Middle frontal gyrus (tissue), 1 donor: Measurements from ENCODE around the gene PIGM.

Source experiments
- DNase-seq: peaks from one replicate; pipeline ENCODE4 v3.0.0-alpha.2; 2015; ENCODE audit warnings: low spot score; ENCODE audit errors: extremely low spot score

Gene PIGM

DNA sequence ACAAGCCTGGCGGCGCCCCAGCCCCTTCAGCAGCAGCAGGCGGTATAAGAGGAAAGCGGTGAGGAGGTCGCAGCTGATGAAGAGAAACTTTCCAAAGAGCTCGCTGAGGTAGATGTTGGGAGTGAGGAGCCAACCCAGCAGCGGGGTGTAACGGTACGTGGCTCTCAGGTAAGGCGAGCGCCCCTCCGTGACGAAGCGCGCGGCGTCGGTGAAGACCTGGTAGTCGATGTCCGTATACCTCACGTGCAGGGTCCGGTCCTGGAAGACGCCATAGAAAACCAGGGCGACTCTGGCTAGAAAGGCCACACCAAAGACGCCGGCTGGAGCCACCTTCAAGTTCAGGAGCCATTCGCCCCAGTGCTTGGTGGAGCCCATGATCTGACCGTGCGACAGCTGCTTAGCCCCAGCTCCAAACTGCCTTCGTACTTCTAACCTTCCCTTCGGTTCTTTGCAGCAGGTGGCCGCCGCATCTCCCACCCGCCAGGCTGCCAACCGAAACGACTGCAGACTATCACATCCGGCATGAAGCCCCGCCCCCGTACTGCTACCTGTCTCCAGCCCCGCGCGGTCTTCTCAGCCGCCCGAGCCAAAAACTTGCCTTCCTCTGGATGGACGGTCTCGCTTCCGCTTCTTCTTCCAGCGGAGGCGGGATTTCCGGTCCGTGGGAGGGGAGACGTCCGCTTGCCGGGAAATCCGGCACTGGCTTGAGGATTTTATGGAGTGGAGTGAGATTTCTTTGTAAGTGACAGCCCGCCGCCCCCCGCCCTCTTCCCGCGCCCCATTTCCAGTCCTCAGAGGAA, at the start of gene PIGM:
Gene PIGM (minus strand): TSS at position 626 of the 800 bp plus-strand sequence. CDS start 251 bp downstream, at position 375.
- peak; percentile 90 for DNase-seq

DNA sequence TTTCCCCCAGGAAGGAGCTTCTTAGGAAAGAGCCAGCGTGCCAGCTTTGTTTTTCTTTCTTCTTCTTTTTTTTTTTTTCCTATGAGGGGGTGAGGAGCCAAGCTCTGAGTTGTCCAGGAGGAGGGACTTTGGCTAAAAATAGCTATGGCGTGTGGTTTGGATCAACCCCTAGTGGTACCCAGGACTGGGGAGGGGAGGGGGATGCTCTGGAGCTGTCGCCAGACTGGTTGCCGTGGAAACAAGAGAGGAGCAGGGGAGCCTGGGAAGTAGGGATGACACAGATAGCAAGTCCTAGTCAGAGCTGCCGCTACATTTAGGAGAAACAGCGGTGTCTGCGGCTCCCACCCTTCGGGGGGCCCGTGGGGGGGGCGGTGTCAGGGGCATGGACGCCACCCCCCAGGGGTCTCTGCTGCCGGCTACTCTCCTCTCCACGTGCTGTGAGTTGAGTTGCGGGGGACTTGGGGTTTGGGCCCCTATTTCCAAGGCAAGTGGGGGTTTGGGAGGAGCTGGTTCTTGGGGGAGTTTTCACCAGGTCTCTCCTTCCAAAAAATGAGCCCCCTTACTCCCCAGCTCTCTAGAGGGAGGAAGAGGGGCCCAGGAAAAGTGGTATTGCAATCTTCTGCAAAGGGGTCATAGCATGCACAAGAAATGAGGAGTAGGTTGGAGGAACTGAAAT, 49.6 kb upstream of the PIGM start, which contains the start of gene KCNJ9:
Gene KCNJ9 (plus strand): TSS at position 278 of the 676 bp plus-strand sequence. CDS start 2,493 bp downstream, outside the sequence.
- DNase-seq, result peak; percentile 74

DNA sequence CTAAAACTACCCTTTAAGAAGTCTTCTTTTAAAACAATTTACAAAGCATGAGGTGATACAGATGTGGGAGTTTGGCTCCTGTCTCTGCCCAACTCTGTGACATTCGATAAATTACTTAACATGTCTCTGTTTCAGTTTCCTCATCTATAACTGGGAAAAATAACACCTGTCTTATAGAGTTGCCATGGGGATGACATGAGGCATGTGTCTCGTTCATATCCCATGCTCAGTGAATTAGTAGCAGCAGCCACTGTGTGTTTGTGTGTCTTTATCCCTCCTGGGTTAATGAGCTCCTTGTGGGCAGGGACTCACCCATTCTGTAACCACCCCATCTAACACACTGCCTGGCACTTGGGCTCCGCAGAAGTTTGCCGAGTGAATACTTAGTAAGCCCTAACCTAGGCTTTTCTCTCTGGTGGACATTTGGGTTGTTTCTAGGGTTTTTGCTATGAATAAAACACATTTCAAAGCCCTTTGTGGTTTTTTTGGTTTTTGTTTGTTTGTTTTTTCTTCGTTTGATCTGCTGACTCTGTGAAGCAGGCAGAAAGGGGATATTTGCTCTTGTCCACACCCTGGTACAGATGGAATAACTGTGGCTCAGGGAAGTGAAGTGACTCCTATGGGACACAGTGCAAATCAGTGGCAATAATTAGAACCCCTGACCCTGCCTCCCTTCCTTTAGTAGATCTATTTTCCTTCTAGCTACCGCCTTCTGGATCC, 48.8 kb upstream of the PIGM start:
- DNase-seq, result no peak

DNA sequence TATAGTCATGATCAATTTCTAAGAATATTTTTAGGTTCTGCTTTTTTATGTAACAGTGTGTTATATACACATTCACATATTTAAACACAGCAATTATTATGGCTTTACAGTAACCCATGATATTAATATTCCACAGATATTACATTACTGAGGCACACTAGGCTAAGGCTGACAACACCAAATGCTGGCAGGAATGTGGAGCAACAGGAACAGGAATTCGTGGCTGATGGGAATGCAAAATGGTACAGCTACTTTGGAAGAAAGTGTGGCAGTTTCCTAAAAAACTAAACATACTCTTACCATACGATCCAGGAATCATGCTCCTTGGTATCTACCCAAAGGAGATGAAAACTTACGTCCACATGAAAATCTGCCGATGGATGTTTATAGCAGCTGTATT, 47.7 kb upstream of the PIGM start:
- no peak for DNase-seq

DNA sequence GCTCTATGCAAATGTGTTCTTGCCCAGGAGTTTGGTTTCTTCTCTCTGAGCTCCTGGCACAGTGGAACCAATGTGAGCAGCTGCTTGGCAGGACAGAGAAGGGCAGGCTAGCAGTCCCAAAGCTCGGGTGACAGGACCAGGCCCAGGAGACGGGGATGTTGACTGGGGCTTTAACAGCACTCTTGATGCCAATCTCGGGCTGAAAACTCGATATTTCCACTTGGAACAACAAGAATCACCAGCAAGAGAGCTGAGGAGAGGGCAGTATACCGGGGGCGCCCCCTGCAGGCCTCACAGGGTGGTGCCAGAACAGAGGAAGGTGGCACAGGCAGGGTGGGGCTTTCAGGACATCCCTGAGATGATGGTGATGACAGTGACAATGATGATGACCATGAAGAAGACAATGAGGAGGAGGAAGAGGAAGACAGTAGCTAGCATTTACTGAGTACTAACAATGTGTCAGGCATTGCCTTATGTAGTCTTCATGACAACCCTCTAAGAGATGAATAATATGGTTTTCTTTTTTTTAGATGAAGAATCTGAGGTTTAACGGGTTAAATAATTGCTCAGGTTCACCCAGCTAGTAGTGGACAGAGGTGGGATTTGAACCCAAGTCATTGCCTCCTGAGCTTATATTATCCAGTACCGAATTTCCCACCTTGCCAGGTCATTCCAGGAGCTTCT, 46.9 kb upstream of the PIGM start:
- DNase-seq, result no peak

DNA sequence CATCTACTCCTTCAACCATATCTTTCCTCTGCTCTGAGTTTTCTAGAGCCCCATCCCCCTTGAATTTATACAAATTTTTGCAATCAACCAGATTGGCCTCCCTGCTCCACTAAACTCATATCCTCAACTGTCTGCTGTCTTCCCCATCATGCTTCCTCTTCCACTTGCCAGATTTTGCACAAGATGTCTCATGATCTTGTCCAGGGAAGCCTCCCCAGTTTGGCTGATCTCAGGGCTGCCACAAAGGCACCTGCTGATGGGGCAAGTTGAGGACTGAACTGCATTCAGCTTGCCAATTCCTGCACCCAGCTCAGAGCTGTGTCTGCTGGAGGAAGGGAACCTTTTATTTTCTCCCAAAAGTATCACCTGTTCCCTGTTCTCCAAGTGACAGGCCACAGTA, 45.7 kb upstream of the PIGM start:
- DNase-seq, result no peak

GRCh38 chr1:160076295-160076694, 44.5 kb upstream of the PIGM start:
- DNase-seq, result no peak

- no peak for DNase-seq
Measured at GRCh38 chr1:160075836-160076235, 44.0 kb upstream of the PIGM start.

DNA sequence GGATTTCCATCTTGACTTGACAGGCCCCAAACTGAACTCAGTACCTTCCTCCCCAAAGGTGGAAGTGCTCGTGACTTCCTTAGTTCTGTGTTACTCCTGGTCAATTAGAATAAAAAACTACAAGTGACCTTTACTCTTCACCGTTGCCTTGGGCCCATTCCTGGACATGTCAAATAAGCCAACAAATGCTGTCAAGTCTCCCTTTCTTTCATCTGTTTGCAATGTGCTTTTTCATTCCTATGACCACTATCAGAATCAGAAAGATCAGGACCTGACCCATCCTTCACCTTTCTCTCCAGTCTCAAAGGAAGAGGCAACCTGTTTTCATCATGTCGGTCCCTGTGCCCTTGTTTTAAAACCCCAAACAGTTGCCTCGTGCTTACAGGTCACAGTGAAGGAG, 43.1 kb upstream of the PIGM start:
- DNase-seq, result no peak

DNA sequence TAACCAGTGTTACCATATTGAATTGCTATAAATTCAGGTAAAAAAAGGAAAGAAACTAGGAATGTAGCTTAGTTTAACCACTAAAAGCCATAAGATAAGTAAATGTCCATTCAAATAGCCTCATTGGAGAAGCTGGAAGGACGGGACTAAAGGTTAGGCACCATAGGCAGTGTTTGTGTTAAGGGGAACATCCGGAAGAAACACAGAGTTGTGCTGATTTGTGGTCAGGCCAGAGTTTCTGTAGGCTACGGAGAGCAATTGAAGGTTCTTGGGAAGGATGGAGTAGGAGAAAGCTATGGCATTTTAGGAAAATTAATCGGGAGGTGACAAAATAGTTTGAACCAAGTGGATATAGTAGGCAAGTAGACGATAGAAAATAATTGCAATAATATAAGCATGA, 39.5 kb upstream of the PIGM start:
- no peak for DNase-seq

DNA sequence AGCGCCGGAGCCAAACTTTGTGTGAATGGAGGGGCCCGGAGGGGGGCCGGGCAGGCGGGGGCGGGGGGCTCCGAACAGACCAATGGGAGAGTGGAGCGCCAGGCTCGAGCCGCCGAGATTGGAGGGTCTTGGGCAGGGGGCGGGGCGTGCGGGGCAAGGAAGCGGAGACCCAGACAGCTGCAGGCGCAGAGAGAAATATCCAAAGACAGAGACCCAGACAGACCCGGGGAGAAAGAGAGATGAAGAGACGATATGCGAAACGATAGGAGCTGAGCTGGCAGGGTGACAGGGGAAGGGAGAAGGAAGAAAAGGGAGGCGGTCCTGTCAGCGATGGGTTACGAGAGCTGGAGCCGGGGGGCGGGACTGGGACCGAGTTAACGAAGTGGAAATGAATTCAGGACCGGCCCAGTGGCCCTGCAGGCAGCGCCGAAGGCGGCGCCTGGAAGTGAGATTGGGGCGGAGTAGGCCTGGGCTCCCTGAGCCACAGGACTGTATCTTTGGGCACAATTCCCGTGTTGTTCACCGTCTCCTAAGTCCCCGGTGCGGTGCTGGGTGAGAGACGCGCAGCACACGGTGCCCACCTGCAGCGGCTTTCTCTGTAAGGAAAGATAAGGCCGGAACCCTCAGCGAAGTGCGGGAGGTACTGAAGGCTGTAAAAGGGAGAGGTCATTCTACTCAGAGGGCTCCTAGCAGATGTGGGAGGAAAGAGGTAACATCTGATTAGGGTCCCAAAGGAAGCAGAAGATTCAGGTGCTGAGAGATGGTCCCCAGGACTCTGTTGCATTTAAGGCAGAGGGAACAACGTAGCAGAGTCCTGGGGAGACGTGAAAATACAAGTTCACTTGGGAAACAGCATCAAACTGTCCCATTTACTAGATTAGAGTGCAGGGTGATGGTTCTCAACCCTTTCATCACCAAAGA, 38.7 kb upstream of the PIGM start:
- peak; percentile 67 for DNase-seq

DNA sequence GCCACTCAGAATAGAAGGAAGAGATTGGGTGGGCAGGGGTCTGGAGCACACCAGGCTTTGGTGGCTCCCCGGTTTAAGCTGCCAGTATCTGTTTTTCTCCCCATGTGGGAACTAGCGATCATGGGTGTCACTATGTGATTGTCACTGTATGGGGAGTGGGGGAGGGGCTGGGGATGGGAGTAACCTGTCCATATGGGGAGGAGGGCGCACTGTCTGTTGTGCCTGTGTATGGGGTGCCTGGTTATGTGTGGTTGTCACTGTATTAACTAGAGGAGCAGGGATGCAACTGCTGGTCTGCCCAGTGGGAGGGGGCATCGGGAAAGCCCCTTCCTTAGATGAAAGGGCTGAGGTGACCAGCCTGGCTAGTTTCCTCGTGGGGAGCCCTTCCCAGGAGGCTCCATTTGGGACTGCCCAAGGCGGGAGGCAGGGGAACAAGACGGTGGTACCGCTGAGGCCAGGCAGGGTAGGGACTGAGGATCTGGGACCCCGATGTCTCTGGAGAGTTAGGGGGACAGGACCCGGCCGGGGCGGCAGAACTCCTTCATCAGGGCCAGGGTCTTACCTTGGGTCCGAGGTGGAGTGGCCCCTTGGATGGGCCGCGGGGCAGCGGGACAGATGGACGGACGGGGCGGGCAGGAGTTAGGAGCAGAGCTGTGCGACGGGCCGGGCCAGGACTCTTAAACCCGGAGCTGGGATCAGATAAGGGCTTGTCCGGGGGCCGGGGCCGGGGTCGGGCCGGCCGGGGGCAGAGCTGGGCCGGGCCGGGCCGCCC, 37.9 kb upstream of the PIGM start, which contains the start of gene KCNJ10:
Gene KCNJ10 (minus strand): TSS at position 701 of the 772 bp plus-strand sequence. CDS start 27,628 bp downstream, outside the sequence.
- DNase-seq, result no peak

DNA sequence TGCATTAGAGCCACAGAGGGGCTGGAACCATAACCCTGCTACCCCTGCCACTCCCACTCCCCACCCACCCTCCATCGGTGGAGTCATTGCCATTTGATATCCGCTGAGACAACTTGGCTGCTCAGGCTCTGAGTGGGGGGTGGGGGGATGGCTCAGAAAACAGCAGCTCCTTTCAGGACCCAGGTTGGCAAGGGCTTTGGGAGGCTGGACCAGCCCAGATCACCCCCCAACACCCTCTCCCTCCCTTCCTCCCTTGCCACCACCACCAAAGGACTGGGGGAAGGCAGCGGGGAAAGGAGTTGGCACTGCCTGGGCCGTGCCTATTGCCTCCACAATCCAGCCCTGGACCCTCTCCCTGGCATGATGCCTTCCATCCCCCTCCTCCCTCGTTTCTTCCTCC, 36.4 kb upstream of the PIGM start:
- DNase-seq, result peak; percentile 70

- DNase-seq, result no peak
Measured at GRCh38 chr1:160066829-160067745, 35.3 kb upstream of the PIGM start.

DNA sequence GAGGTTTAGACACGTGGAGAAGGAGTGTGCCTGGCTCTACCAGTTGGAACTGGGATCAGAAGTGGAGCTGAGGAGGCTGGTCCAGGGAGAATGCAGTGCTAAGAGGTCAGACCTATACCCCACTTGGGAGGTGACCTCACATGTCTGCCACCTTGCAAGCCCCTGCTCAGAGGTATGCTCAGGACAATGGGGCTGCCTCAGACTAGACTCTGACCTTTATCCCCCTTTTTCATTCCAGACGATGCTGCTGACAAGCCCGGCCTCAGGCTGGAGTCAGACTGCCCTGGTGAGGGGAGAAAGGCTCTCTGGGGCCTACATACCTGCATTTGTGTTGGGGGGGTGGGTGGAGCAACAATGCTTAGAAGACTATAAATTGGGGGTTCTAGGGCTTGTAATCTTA, 33.0 kb upstream of the PIGM start:
- no peak for DNase-seq

- DNase-seq, result no peak
Measured at GRCh38 chr1:160064164-160064563, 32.4 kb upstream of the PIGM start.

DNA sequence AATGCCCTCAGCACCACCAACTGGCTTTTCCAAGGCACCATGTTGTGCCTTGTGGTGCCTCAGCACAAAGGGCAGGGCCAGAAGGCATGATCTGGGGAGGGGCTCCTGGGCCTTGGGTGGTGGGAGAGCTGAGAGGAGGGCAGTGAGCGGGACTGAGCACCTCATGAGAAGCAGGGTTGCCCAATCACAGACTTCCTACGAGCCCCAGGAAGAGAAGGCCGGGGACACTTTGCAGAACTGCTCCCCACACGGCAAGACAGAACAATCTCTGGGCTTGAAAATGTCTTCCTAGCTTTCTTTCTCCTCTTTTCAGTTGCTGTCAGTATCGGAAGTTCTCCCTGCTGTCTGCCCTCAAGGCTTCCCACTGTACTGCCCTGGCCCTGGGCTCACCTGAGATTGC, 31.4 kb upstream of the PIGM start:
- DNase-seq, result no peak

DNA sequence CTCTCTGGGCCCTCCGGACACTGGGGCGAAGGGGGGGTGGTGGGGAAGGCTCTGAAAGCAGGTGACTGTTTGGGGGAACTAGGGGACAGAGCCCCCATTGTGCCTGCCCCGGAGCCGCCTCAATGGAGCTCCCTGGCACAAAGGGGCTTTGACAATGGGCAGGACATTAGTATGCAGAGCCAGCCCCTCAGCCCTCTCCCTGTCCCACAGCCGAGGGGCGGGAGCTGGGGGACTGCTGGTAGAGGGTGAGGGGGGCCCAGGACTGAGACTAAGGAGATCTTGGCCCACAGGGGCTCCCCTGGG, 30.4 kb upstream of the PIGM start:
- DNase-seq, result peak; percentile 88
